H1 (cell line): ENCODE results near the gene CAV1.

ENCODE experiments used
- BRCA1 ChIP-seq: IDR thresholded peaks from 2 replicates; pipeline ENCODE4 v1.6.1; 2012; ENCODE audit warnings: low read depth, low read length, improper control_type of control experiment
- EZH2 ChIP-seq: fragments of 200-600 bp; sonication (generic); IDR thresholded peaks from 2 replicates; pipeline ENCODE4 v1.7.1; 2012; ENCODE audit warnings: low read depth, mild to moderate bottlenecking, moderate library complexity, low read length, inconsistent platforms; ENCODE audit not compliant: severe bottlenecking
- FOSL1 ChIP-seq: IDR thresholded peaks from 2 replicates; pipeline ENCODE4 v1.6.1; 2011; ENCODE audit warnings: mild to moderate bottlenecking, low read depth, low read length, moderate library complexity; ENCODE audit not compliant: insufficient read depth
- GTF2F1 ChIP-seq: IDR thresholded peaks from 2 replicates; pipeline ENCODE4 v1.6.1; 2012; ENCODE audit warnings: low read depth, low read length, improper control_type of control experiment, borderline replicate concordance
- KDM5A ChIP-seq: fragments of 200-600 bp; IDR thresholded peaks from 2 replicates; pipeline ENCODE4 v1.7.1; 2012; ENCODE audit warnings: mild to moderate bottlenecking, low read length, inconsistent platforms, mixed read lengths
- POLR2A ChIP-seq, 2 experiments: IDR thresholded peaks; 1 replicate in 1 of 2; 2 replicates in 1 of 2; pipeline ENCODE4 v1.6.1; 2011; ENCODE audit warnings: low read depth in 2 of 2, low read length in 2 of 2, mild to moderate bottlenecking in 2 of 2; ENCODE audit errors: control extremely low read depth in 1 of 2
- RBBP5 ChIP-seq: IDR thresholded peaks from 2 replicates; pipeline ENCODE4 v1.7.1; 2012; ENCODE audit warnings: low read depth, mild to moderate bottlenecking, inconsistent platforms, low read length, moderate library complexity, borderline replicate concordance
- TF ChIP-seq, protein P1 (sequence below), 3 experiments: IDR thresholded peaks; 1 replicate in 2 of 3; 2 replicates in 1 of 3; pipeline versions ENCODE4 v1.5.1 to v1.6.1; 2011; ENCODE audit warnings: low read length in 3 of 3, mild to moderate bottlenecking in 3 of 3, inconsistent platforms in 2 of 3, low read depth in 1 of 3, moderate library complexity in 1 of 3; ENCODE audit not compliant: insufficient read depth in 1 of 3; ENCODE audit errors: control extremely low read depth in 1 of 3

GRCh38 chr7:116547347-116547746, 22.5 kb downstream of the CAV1 start:
- no peak for TF ChIP-seq POLR2A (IDR thresholded peaks at IDR 0.05; ENCODE audit: control extremely low read depth in 1 of 2, low read depth in 2 of 2, low read length in 2 of 2)
- no peak for TF ChIP-seq FOSL1
- TF ChIP-seq GTF2F1 = no peak
- TF ChIP-seq RBBP5 = no peak
- TF ChIP-seq EZH2 = no peak
- no peak for TF ChIP-seq KDM5A
- TF ChIP-seq, protein P1, sequence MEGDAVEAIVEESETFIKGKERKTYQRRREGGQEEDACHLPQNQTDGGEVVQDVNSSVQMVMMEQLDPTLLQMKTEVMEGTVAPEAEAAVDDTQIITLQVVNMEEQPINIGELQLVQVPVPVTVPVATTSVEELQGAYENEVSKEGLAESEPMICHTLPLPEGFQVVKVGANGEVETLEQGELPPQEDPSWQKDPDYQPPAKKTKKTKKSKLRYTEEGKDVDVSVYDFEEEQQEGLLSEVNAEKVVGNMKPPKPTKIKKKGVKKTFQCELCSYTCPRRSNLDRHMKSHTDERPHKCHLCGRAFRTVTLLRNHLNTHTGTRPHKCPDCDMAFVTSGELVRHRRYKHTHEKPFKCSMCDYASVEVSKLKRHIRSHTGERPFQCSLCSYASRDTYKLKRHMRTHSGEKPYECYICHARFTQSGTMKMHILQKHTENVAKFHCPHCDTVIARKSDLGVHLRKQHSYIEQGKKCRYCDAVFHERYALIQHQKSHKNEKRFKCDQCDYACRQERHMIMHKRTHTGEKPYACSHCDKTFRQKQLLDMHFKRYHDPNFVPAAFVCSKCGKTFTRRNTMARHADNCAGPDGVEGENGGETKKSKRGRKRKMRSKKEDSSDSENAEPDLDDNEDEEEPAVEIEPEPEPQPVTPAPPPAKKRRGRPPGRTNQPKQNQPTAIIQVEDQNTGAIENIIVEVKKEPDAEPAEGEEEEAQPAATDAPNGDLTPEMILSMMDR (IDR thresholded peaks at IDR 0.05; ENCODE audit: control extremely low read depth in 1 of 3, insufficient read depth in 1 of 3, low read depth in 1 of 3, low read length in 3 of 3) = no peak
- no peak for TF ChIP-seq BRCA1
